ENCODE results near the gene NID2.

GRCh38 chr14:52072266-52072780 lies 3.5 kb upstream of the NID2 start:
- TF ChIP-seq RARB (CRISPR knock-in tag; IDR thresholded peaks at IDR 0.05) (no peak), CSRNP3 (CRISPR knock-in tag; IDR thresholded peaks at IDR 0.05) (no peak), TOX (CRISPR knock-in tag; IDR thresholded peaks at IDR 0.05; ENCODE audit: borderline replicate concordance) (no peak), PATZ1 (CRISPR knock-in tag; IDR thresholded peaks at IDR 0.05; ENCODE audit: borderline replicate concordance) (no peak), OSR1 (CRISPR knock-in tag; IDR thresholded peaks at IDR 0.05) (no peak), SNAI2 (CRISPR knock-in tag; IDR thresholded peaks at IDR 0.05) (no peak), ZNF565 (CRISPR knock-in tag; conservative IDR thresholded peaks at IDR 0.05; ENCODE audit: low read depth) (no peak), ZFP3 (CRISPR knock-in tag; IDR thresholded peaks at IDR 0.05) (no peak), ESRRG (CRISPR knock-in tag; IDR thresholded peaks at IDR 0.05) (no peak)
